ENCODE data around the gene MTHFD2L.
A peak's percentile ranks its signal among the peaks of the same experiment; 100 is the strongest.

Gene MTHFD2L

DNA sequence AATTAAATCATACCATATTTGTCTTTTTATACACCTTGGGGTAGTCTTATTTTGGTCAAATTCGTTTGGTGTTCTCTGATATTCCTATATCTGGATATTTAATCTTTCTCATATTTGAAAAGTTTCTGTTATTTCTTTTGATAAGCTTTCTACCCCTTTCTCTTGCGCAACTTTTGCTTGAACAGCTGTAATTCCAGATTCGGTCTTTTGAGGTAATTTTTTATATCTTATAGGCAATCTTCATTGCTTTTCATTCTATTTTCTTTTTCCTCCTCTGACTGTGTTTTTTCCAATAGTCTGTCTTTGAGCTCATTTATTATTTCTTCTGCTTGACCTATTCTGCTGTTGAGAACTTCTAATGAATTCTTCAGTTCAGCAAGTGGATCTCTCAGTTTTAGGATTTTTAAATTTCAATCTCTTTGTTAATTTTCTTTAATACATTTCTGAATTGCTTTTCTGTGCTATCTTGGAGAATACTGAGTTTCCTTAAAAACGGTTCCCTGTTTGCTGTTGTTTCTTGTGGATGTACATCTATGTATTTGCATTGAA, 11.3 kb upstream of the MTHFD2L start:
- no peak for TF ChIP-seq TEAD4 (IDR thresholded peaks at IDR 0.05)
- no peak for TF ChIP-seq YY1 (IDR thresholded peaks at IDR 0.05; ENCODE audit: low read depth)
- peak; percentile 73 for TF ChIP-seq CEBPB (IDR thresholded peaks at IDR 0.05)
- no peak for TF ChIP-seq CREB1 (IDR thresholded peaks at IDR 0.05; ENCODE audit: low read depth)

- TF ChIP-seq, protein P1, sequence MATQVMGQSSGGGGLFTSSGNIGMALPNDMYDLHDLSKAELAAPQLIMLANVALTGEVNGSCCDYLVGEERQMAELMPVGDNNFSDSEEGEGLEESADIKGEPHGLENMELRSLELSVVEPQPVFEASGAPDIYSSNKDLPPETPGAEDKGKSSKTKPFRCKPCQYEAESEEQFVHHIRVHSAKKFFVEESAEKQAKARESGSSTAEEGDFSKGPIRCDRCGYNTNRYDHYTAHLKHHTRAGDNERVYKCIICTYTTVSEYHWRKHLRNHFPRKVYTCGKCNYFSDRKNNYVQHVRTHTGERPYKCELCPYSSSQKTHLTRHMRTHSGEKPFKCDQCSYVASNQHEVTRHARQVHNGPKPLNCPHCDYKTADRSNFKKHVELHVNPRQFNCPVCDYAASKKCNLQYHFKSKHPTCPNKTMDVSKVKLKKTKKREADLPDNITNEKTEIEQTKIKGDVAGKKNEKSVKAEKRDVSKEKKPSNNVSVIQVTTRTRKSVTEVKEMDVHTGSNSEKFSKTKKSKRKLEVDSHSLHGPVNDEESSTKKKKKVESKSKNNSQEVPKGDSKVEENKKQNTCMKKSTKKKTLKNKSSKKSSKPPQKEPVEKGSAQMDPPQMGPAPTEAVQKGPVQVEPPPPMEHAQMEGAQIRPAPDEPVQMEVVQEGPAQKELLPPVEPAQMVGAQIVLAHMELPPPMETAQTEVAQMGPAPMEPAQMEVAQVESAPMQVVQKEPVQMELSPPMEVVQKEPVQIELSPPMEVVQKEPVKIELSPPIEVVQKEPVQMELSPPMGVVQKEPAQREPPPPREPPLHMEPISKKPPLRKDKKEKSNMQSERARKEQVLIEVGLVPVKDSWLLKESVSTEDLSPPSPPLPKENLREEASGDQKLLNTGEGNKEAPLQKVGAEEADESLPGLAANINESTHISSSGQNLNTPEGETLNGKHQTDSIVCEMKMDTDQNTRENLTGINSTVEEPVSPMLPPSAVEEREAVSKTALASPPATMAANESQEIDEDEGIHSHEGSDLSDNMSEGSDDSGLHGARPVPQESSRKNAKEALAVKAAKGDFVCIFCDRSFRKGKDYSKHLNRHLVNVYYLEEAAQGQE (IDR thresholded peaks at IDR 0.05; ENCODE audit: low read depth), result no peak
- TF ChIP-seq TEAD4 (IDR thresholded peaks at IDR 0.05) (no peak), ZBTB7A (IDR thresholded peaks at IDR 0.05; ENCODE audit: low read depth) (no peak), NFIC (IDR thresholded peaks at IDR 0.05) (no peak), CEBPB (IDR thresholded peaks at IDR 0.05) (no peak), YY1 (IDR thresholded peaks at IDR 0.05; ENCODE audit: low read depth) (no peak), EP300 (IDR thresholded peaks at IDR 0.05; ENCODE audit: borderline replicate concordance) (no peak), RAD21 (IDR thresholded peaks at IDR 0.05; ENCODE audit: low read depth) (no peak), TCF12 (IDR thresholded peaks at IDR 0.05; ENCODE audit: low read depth) (no peak), MAX (IDR thresholded peaks at IDR 0.05) (no peak), EGR1 (IDR thresholded peaks at IDR 0.05) (no peak), CREB1 (IDR thresholded peaks at IDR 0.05; ENCODE audit: low read depth) (no peak)
Measured at GRCh38 chr4:74148205-74148604, 9.7 kb upstream of the MTHFD2L start.

GRCh38 chr4:74152836-74153235, 5.1 kb upstream of the MTHFD2L start:
- TF ChIP-seq YY1 (IDR thresholded peaks at IDR 0.05; ENCODE audit: low read depth) (no peak), CREB1 (IDR thresholded peaks at IDR 0.05; ENCODE audit: low read depth) (no peak), CEBPB (IDR thresholded peaks at IDR 0.05) (no peak), NFIC (IDR thresholded peaks at IDR 0.05) (no peak), EGR1 (IDR thresholded peaks at IDR 0.05) (no peak), TCF12 (IDR thresholded peaks at IDR 0.05; ENCODE audit: low read depth) (no peak), EP300 (IDR thresholded peaks at IDR 0.05; ENCODE audit: borderline replicate concordance) (no peak), ZBTB7A (IDR thresholded peaks at IDR 0.05; ENCODE audit: low read depth) (no peak), MAX (IDR thresholded peaks at IDR 0.05) (no peak), RAD21 (IDR thresholded peaks at IDR 0.05; ENCODE audit: low read depth) (no peak), TEAD4 (IDR thresholded peaks at IDR 0.05) (no peak)
- TF ChIP-seq, protein P1 (IDR thresholded peaks at IDR 0.05; ENCODE audit: low read depth), result no peak

- TF ChIP-seq, protein P1 (IDR thresholded peaks at IDR 0.05; ENCODE audit: low read depth), result no peak
- TF ChIP-seq FOXM1 (IDR thresholded peaks at IDR 0.05; ENCODE audit: borderline replicate concordance, low read depth), result no peak
Measured at GRCh38 chr4:74156521-74156920, 1.4 kb upstream of the MTHFD2L start.

DNA sequence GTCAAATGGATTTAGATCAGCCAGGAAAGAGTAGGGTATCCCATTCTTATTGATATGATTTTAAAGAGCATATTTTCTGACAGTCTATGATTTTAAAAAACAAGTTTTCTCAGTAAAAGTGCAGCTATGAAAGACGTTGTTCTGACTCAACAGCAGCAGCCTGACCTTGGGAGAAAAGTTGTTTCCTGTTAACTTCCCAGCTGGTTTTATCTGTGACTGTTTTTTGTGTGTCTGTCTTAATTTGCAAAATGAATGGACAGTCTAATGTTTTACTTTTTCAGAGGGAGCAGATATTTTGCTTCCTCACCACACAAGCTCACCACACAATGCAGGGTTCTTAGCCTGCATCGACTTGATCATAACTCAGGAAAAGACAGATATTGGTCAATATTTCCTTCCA, 764 bp upstream of the MTHFD2L start:
- TF ChIP-seq EP300 (IDR thresholded peaks at IDR 0.05; ENCODE audit: borderline replicate concordance) (no peak), MAX (IDR thresholded peaks at IDR 0.05) (no peak), CREB1 (IDR thresholded peaks at IDR 0.05; ENCODE audit: low read depth) (no peak), CEBPB (IDR thresholded peaks at IDR 0.05) (no peak), YY1 (IDR thresholded peaks at IDR 0.05; ENCODE audit: low read depth) (no peak), TAF1 (IDR thresholded peaks at IDR 0.05; ENCODE audit: low read depth) (no peak), RAD21 (IDR thresholded peaks at IDR 0.05; ENCODE audit: low read depth) (no peak), EGR1 (IDR thresholded peaks at IDR 0.05) (no peak)
- TF ChIP-seq, protein P1 (IDR thresholded peaks at IDR 0.05; ENCODE audit: low read depth), result no peak

Data from Ishikawa (cell line).